Keratinocyte (primary cell): ENCODE measurements around the gene SUSD3. TPM values are rescaled to one million over a fixed set of nuclear protein-coding genes. Genes with fewer than 3 reads are reported as not detected.

Experiments used
- DNase-seq: peaks from one replicate; pipeline ENCODE4 v3.0.0-alpha.2; 2011; ENCODE audit warnings: low read depth, missing footprints, low spot score
- FAIRE-seq: peaks from 2 replicates; lab custom pipeline; 2011; peaks lifted over from hg19 to GRCh38; lab: Jason Lieb, UNC
- H2AFZ ChIP-seq: 2 replicates; pipeline ENCODE4 v1.6.0; 2012; ENCODE audit warnings: low read length, control low read depth, inconsistent platforms; ENCODE audit not compliant: control insufficient read depth
- H3K27ac ChIP-seq: 2 replicates; pipeline ENCODE4 v1.5.1; 2011; ENCODE audit warnings: low read length; ENCODE audit not compliant: control insufficient read depth, insufficient read depth
- H3K27me3 ChIP-seq: 3 replicates; pipeline ENCODE4 v1.6.0; 2011; ENCODE audit warnings: low read length; ENCODE audit not compliant: control insufficient read depth, insufficient read depth; ENCODE audit errors: extremely low read depth
- H3K36me3 ChIP-seq, 2 experiments: 2 replicates in 1 of 2; 3 replicates in 1 of 2; pipeline ENCODE4 v1.5.1; 2011; ENCODE audit warnings: low read length in 2 of 2, mild to moderate bottlenecking in 1 of 2; ENCODE audit not compliant: control insufficient read depth in 2 of 2, insufficient read depth in 2 of 2; ENCODE audit errors: extremely low read depth in 1 of 2
- H3K4me1 ChIP-seq: 3 replicates; pipeline ENCODE4 v1.5.1; 2011; ENCODE audit warnings: low read length; ENCODE audit not compliant: control insufficient read depth, insufficient read depth; ENCODE audit errors: extremely low read depth
- H3K4me2 ChIP-seq: 3 replicates; pipeline ENCODE4 v1.6.0; 2011; ENCODE audit warnings: low read depth, low read length; ENCODE audit not compliant: control insufficient read depth, insufficient read depth; ENCODE audit errors: extremely low read depth
- H3K4me3 ChIP-seq, 3 experiments: fragments of 200-600 bp in 1 of 3; sonication (generic) in 1 of 3; 2 replicates in 2 of 3; 3 replicates in 1 of 3; pipeline ENCODE4 v1.5.1; 2011 to 2016; ENCODE audit warnings: low read length in 3 of 3, mild to moderate bottlenecking in 3 of 3, control low read depth in 2 of 3, inconsistent platforms in 1 of 3, low read depth in 1 of 3, mixed read lengths in 1 of 3, mixed run types in 1 of 3, moderate library complexity in 1 of 3; ENCODE audit not compliant: control insufficient read depth in 2 of 3, insufficient read depth in 2 of 3; ENCODE audit errors: extremely low read depth in 1 of 3
- H3K79me2 ChIP-seq: 2 replicates; pipeline ENCODE4 v1.6.0; 2012; ENCODE audit warnings: low read length; ENCODE audit not compliant: control insufficient read depth, insufficient read depth
- H3K9ac ChIP-seq: 3 replicates; pipeline ENCODE4 v1.6.0; 2011; ENCODE audit warnings: low read length; ENCODE audit not compliant: control insufficient read depth, insufficient read depth; ENCODE audit errors: extremely low read depth
- H3K9me1 ChIP-seq: 3 replicates; pipeline ENCODE4 v1.6.0; 2011; ENCODE audit warnings: low read length; ENCODE audit not compliant: control insufficient read depth, insufficient read depth; ENCODE audit errors: extremely low read depth
- H3K9me3 ChIP-seq: 2 replicates; pipeline ENCODE4 v1.5.1; 2012; ENCODE audit warnings: low read depth, low read length; ENCODE audit not compliant: control insufficient read depth
- H4K20me1 ChIP-seq: 3 replicates; pipeline ENCODE4 v1.6.0; 2011; ENCODE audit warnings: low read length; ENCODE audit not compliant: control insufficient read depth, insufficient read depth; ENCODE audit errors: extremely low read depth
- EZH2 ChIP-seq: IDR thresholded peaks from one replicate; pipeline ENCODE4 v1.6.1; 2012; ENCODE audit warnings: inconsistent platforms, mild to moderate bottlenecking, low read length, moderate library complexity
- dilution Hi-C: fragments of 300-500 bp; cut with MboI; formaldehyde crosslinking; loops from one replicate; pipeline ENCODE4 v1.7.0; 2020; ENCODE audit warnings: low sequenced_read_pairs; ENCODE audit not compliant: extremely low pct_ligation_motif_present
- polyA plus RNA-seq, 5 experiments: library from polyadenylated mRNA; depleted of rRNA in 3 of 5; stranded (reverse) in 3 of 5; stranded (forward) in 1 of 5; unstranded in 1 of 5; fragments of >200 nt; gene quantifications; 1 replicate in 1 of 5; 2 replicates in 3 of 5; 3 replicates in 1 of 5; pipeline versions ENCODE4 v1.2.1 to v1.2.3, GENCODE V29; 2011 to 2012; ENCODE audit warnings: missing spikeins in 2 of 5, low read depth in 1 of 5, low replicate concordance in 1 of 5
- TF ChIP-seq, protein P1 (sequence below), 3 experiments: IDR thresholded peaks in 1 of 3; conservative IDR thresholded peaks in 1 of 3; optimal IDR thresholded peaks in 1 of 3; 2 replicates in 2 of 3; 3 replicates in 1 of 3; pipeline versions ENCODE3 to v1.5.1; 2011; ENCODE audit warnings: low read length in 3 of 3, mild to moderate bottlenecking in 3 of 3, moderate library complexity in 2 of 3, control low read depth in 1 of 3, inconsistent platforms in 1 of 3; ENCODE audit not compliant: insufficient read depth in 2 of 3; ENCODE audit errors: extremely low read depth in 1 of 3

SUSD3 gene
- polyA plus RNA-seq, 1 donor (not counting 4 experiments of a cell fraction or from before 2014, with no cell fraction given) = 0.20 TPM

DNA sequence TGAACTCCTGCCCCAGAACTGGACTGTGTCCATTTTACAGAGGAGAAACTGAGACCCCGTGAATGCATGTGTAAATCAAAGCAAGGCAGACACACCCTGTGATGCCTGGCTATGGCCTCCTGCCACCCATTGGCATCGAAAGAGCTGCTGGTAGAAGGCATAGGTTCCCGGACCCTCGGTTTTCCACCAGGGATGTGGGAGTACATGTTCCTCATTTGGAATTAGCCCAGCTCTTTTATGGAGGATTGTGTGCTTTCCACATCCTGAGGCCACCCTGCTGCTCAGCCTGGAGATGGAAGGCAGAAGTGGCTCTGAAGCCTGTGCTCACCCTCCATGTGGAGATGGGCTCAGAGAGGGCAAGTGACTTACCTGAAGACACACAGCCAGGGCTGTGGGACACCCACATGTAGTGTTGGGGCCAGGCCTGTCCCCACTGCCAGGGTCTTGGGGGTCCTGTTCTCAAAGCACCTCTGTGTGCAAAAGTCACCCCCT lies 2.8 kb downstream of the SUSD3 start:
- no peaks in the 10 kb centered on the region for H3K4me1 ChIP-seq
- no peaks in the 10 kb centered on the region for H3K9me3 ChIP-seq
- DNase-seq (no peak), FAIRE-seq (no peak)
- H3K36me3 ChIP-seq = no peaks in the 10 kb centered on the region
- no peak overlapping the region for H3K4me3 ChIP-seq
- no peak overlapping the region for H3K4me2 ChIP-seq
- H2AFZ ChIP-seq = no peak overlapping the region
- no peak overlapping the region for H3K27ac ChIP-seq
- TF ChIP-seq, protein P1, sequence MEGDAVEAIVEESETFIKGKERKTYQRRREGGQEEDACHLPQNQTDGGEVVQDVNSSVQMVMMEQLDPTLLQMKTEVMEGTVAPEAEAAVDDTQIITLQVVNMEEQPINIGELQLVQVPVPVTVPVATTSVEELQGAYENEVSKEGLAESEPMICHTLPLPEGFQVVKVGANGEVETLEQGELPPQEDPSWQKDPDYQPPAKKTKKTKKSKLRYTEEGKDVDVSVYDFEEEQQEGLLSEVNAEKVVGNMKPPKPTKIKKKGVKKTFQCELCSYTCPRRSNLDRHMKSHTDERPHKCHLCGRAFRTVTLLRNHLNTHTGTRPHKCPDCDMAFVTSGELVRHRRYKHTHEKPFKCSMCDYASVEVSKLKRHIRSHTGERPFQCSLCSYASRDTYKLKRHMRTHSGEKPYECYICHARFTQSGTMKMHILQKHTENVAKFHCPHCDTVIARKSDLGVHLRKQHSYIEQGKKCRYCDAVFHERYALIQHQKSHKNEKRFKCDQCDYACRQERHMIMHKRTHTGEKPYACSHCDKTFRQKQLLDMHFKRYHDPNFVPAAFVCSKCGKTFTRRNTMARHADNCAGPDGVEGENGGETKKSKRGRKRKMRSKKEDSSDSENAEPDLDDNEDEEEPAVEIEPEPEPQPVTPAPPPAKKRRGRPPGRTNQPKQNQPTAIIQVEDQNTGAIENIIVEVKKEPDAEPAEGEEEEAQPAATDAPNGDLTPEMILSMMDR (optimal IDR thresholded peaks at IDR 0.05 in 1 of 3, IDR thresholded peaks at IDR 0.05 in 1 of 3, conservative IDR thresholded peaks at IDR 0.05 in 1 of 3; ENCODE audit: extremely low read depth in 1 of 3, insufficient read depth in 2 of 3, low read length in 3 of 3) = no peak
- TF ChIP-seq EZH2 = no peak
- H3K79me2 ChIP-seq = no peaks in the 10 kb centered on the region
- peaks cover 27% of the 10 kb centered on the region for H3K27me3 ChIP-seq
- H3K9ac ChIP-seq = no peak overlapping the region
- H3K9me1 ChIP-seq = no peaks in the 10 kb centered on the region
- dilution Hi-C loops = no loop called here
- H4K20me1 ChIP-seq = no peaks in the 10 kb centered on the region

DNA sequence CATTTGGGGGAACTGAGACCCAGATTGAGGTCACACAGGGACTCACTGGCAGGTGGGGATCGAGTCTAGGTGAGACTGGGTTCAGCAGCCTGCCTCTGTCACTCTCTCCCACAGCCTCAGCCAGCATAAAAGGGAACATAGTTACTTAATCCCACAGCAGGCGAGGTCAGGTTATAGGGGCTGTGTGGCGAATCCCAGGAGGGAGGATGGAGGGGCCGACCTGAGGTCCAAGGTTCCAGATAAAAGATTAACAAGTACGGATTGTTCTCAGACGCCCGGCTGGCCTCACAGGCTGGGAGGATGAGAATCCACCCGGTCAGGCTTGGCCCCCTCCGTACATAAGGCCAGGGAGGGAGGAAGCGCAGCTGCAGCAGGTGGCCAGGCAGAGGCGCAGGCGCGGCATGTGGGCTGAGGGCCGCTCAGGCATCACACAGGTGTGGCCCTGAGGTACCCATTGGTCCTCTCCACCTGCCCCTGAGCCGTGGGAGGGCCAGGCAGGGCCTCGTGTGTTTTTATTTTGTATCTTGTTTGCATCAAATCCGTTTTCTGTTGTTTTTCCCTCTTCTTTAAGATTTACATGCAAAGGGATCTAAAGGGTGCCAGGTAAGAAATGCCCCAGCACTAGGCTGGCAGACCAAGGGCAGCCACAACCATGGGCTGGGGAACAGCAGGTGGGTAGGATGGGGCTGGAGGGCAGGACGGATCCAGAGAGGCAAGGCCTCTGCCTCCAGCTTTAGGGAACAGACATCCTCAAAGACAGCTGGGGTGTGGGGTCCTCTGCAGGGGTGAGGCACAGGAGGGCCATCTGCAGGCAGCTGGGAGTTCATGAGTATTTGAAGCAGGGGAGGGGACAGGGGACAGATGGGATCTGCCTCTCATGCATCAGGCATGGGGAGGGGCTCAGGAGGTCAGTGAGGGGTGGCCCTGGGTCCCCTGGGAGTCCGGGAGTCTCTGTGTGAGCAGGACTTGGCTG lies 3.6 kb downstream of the SUSD3 start:
- H3K36me3 ChIP-seq = no peaks in the 10 kb centered on the region
- H3K27me3 ChIP-seq = peaks cover 27% of the 10 kb centered on the region
- TF ChIP-seq, protein P1 (optimal IDR thresholded peaks at IDR 0.05 in 1 of 3, IDR thresholded peaks at IDR 0.05 in 1 of 3, conservative IDR thresholded peaks at IDR 0.05 in 1 of 3; ENCODE audit: extremely low read depth in 1 of 3, insufficient read depth in 2 of 3, low read length in 3 of 3) = peak in 1 of 3 experiments; percentile 21
- no peak for TF ChIP-seq EZH2
- FAIRE-seq = no peak
- no peak overlapping the region for H3K9ac ChIP-seq
- H3K27ac ChIP-seq = no peak overlapping the region
- H4K20me1 ChIP-seq = no peaks in the 10 kb centered on the region
- H2AFZ ChIP-seq = no peak overlapping the region
- no peaks in the 10 kb centered on the region for H3K79me2 ChIP-seq
- H3K4me3 ChIP-seq = no peak overlapping the region
- no peaks in the 10 kb centered on the region for H3K9me1 ChIP-seq
- dilution Hi-C loops = no loop called here
- H3K4me1 ChIP-seq = no peaks in the 10 kb centered on the region
- no peak for DNase-seq
- H3K9me3 ChIP-seq = no peaks in the 10 kb centered on the region
- H3K4me2 ChIP-seq = no peak overlapping the region
